BJ (cell line): Measurements from ENCODE around the gene SEC14L3. TPM values are rescaled to one million over a fixed set of nuclear protein-coding genes. Genes with fewer than 3 reads are reported as not detected.
A peak's percentile ranks its signal among the peaks of the same experiment; 100 is the strongest.

Experiments
- CTCF ChIA-PET: fragments of 350-600 bp; formaldehyde crosslinking; extraction: SDS; loops from one replicate; lab custom pipeline; 2021; ENCODE audit warnings: antibody characterized with exemption, inconsistent platforms; lab: Yijun Ruan, JAX
- POLR2A ChIA-PET: fragments of 300-600 bp; sonication (Branson Sonifier 250); formaldehyde crosslinking; extraction: SDS; loops from one replicate; lab custom pipeline; 2021; ENCODE audit warnings: antibody characterized with exemption; lab: Charles Lee
- DNase-seq: peaks from one replicate; pipeline ENCODE4 v3.0.0-alpha.2; 2011; ENCODE audit warnings: low read depth
- H3K27me3 ChIP-seq: 2 replicates; pipeline ENCODE4 v1.6.0; 2011; ENCODE audit warnings: low read length; ENCODE audit not compliant: control insufficient read depth, insufficient read depth
- H3K36me3 ChIP-seq: 2 replicates; pipeline ENCODE4 v1.5.1; 2011; ENCODE audit warnings: low read length; ENCODE audit not compliant: control insufficient read depth, insufficient read depth
- H3K4me3 ChIP-seq: 2 replicates; pipeline ENCODE4 v1.5.1; 2011; ENCODE audit warnings: low read depth, mild to moderate bottlenecking, control low read depth, low read length
- polyA plus RNA-seq: library from polyadenylated mRNA; depleted of rRNA; stranded (reverse); fragments of >200 nt; gene quantifications from 2 replicates; pipeline ENCODE4 v1.2.3, GENCODE V29; 2011
- TF ChIP-seq, protein P1 (sequence below): IDR thresholded peaks from 2 replicates; pipeline ENCODE4 v1.5.1; 2011; ENCODE audit warnings: low read depth, mild to moderate bottlenecking, control low read depth, inconsistent platforms, low read length, moderate library complexity; ENCODE audit not compliant: insufficient read depth

Gene SEC14L3
- polyA plus RNA-seq, 1 experiment, result not detected

DNA sequence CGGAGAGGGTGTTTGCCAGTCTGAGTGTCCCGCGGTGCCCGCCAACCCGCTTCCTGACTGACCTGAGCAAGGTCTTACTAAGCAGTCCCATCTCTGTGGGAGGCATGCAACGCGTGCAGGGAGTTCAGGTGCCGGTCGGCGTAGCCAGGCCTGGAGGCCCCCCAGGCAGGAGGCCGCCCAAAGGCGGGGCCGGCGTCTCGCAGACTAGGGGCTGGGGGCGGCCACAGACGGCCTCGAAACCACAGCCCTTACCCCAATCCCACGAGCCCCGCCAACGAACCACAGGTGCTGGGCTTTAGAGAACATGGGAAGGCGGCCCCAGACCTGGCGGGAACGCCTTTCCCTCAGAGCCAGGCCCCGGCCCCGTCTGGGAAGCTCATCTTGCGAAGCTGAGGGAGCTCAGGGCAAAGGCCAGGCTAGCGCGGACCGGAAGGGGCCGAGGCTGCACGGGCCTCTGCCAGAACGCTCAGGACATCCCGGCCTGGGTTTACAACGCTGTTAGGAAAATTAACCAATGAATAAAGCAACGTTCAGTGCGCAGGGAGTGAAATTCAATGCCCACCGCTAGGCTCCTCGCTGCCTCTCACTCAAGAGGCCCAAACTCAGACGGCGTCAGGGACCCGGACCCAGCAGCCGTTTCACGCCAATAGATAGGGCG, 48.4 kb downstream of the SEC14L3 start:
- CTCF ChIA-PET, result interaction anchor here (1.2 to 6.3 kb wide), 11 partner anchors 9 to 160 kb away, joined by 3 to 37 read pairs (median 10); partner anchors contain the start of genes CASTOR1 and SEC14L2

DNA sequence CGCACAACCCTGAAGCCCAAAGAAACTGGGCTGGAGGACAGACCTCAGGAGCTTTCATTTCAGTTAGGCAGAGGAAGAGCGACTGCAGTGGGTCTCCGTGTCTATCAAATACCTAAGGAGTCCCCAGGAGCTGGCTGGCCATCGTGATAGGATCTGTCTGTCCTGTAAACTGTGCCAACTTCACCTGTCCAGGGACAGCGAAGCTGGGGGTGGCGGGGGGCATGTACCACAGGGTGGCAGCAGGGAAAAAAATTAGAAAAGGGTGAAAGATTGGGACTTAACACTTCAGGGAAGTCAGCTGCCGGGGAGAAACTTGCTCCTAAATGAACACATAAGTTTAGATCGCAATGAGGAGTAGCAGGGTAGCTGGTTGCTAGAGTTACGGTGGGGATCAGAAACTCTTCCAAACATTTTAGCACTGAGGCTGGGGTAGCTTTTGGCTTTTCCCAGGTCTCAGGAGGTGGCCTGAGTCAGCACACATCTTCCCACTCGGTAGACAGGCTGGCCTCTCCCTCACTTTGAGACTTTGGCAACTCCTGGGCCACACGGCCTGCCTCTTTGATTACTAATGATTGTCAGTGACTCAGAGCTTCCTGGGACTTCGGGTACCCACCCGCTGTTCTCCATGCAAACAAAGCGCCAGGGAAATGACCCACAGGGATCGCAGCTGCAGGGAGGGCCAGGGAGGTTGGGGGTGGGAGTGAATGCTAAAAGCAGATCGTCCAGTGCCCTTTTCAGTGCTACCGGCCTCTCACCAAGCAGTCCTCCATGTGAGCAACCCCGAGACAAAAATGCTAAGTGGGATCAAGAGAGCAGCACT, 49.1 kb downstream of the SEC14L3 start:
- CTCF ChIA-PET, result interaction anchor here (0.6 to 6.3 kb wide), 13 partner anchors 9 to 159 kb away, joined by 3 to 37 read pairs (median 3); partner anchors contain the start of gene CASTOR1
- Histone ChIP-seq H3K4me3 (peak overlapping the region; percentile 47), H3K36me3 (peaks cover under 1% of the 10 kb centered on the region), H3K27me3 (no peaks in the 10 kb centered on the region)
- TF ChIP-seq, protein P1, sequence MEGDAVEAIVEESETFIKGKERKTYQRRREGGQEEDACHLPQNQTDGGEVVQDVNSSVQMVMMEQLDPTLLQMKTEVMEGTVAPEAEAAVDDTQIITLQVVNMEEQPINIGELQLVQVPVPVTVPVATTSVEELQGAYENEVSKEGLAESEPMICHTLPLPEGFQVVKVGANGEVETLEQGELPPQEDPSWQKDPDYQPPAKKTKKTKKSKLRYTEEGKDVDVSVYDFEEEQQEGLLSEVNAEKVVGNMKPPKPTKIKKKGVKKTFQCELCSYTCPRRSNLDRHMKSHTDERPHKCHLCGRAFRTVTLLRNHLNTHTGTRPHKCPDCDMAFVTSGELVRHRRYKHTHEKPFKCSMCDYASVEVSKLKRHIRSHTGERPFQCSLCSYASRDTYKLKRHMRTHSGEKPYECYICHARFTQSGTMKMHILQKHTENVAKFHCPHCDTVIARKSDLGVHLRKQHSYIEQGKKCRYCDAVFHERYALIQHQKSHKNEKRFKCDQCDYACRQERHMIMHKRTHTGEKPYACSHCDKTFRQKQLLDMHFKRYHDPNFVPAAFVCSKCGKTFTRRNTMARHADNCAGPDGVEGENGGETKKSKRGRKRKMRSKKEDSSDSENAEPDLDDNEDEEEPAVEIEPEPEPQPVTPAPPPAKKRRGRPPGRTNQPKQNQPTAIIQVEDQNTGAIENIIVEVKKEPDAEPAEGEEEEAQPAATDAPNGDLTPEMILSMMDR, result no peak
- peak; percentile 70 for DNase-seq
- POLR2A ChIA-PET, result interaction anchor here (0.5 to 0.9 kb wide), 2 partner anchors 14 to 226 kb away, joined by 3 to 4 read pairs; no protein-coding TSS in a partner anchor

More for the DNA sequence above, 48.4 kb downstream of the SEC14L3 start:
- Histone ChIP-seq H3K4me3 (peak overlapping the region; percentile 47), H3K27me3 (no peaks in the 10 kb centered on the region), H3K36me3 (no peaks in the 10 kb centered on the region; the same call in 1 of the 2 replicates)
- POLR2A ChIA-PET, result interaction anchor here (0.5 to 0.6 kb wide), 2 partner anchors 25 to 227 kb away, joined by 3 to 4 read pairs; no protein-coding TSS in a partner anchor
- DNase-seq, result no peak
- TF ChIP-seq, protein P1, result no peak

DNA sequence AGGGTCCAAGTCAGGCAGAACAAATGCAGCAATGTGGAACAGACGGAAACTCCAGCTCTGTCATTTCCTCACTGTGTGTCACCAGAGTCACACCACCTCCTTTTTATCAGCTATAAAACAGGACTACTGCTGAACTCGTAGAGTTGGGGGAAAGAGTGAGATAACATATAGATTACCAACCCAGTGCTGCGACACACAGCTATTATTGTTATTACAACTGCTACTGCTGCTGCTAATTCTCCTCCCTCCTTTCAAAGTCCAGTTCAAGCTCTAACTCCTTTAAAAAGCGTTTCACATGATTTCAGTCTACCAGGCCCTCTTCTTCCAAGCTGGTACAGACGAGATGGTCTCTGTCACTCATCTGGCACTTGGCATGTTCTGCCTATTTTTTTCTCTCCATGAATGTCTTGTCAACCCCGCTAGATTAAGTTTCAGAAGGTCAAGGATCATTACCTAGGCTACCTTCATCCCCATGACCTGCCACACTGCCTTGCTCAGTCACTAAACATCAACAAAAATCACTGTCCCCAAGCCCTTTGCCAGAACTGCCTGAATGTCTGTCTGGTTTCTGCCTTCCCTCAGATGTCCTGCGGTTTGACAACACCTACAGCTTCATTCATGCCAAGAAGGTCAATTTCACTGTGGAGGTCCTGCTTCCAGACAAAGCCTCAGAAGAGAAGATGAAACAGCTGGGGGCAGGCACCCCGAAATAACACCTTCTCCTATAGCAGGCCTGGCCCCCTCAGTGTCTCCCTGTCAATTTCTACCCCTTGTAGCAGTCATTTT, 49.9 kb downstream of the SEC14L3 start:
- ChIA-PET CTCF (interaction anchor here (0.8 to 6.3 kb wide), 8 partner anchors 8 to 158 kb away, joined by 3 to 37 read pairs (median 3); partner anchors contain the start of gene CASTOR1), POLR2A (interaction anchor here (0.6 to 0.9 kb wide), 2 partner anchors 9 to 13 kb away, joined by 4 to 5 read pairs; no protein-coding TSS in a partner anchor)
- Histone ChIP-seq H3K36me3 (peaks cover 4% of the 10 kb centered on the region), H3K4me3 (no peak overlapping the region), H3K27me3 (no peaks in the 10 kb centered on the region)
- no peak for DNase-seq
- TF ChIP-seq, protein P1, result no peak

DNA sequence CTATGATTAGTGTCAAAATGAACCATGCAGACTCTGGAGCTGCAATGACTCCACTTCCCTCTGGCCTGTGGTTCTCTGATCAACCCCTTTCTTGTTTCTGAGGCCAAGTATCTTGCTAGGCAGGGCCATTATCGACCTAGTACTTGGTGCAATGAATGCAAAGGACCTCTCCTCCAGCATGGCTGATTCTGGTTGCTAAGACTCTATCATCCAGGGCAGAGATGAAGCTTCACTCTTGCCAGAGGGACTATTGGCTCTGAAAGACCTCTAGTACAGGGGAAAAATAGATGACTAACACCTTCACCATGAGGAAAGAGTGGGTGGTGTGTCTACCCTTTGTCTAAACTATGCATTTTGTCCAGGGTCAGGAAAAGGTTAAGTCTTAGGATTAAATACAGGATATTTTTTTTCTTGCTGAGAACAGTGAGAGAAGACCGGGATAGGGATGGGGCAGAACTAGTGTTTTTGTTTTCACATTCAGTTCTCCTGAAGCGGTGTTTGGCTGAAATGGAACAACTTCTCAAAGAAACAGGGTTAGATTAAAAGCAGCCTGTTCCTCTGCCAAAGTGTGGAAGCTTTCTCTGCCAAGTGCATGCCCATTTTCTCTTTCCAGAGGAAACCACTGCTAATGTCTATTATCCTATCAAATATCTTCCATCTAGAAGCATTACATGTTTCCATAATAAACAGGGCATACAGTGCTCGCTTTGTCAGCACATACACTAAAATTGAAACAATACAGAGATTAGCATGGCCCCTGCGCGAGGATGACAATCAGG, 51.3 kb downstream of the SEC14L3 start:
- Histone ChIP-seq H3K36me3 (peaks cover 13% of the 10 kb centered on the region), H3K27me3 (no peaks in the 10 kb centered on the region), H3K4me3 (no peak overlapping the region)
- ChIA-PET POLR2A (no interaction called here), CTCF (interaction anchor here (1.5 kb wide), 1 partner anchor 19 kb away, joined by 4 read pairs; no protein-coding TSS in a partner anchor)
- TF ChIP-seq, protein P1, result no peak
- peak; percentile 52 for DNase-seq
